Retinal pigment epithelial cell (primary cell): ENCODE data around the gene ITSN2.
"Not testable (repeated sequence)": the region's sequence is repeated elsewhere in the genome, so short reads cannot be mapped to it uniquely, and the experiment has no call there.

ENCODE experiments used
- DNase-seq: peaks from one replicate; pipeline ENCODE4 v3.0.0-alpha.2; 2010; ENCODE audit warnings: low read depth
- H3K4me3 ChIP-seq: 2 replicates; pipeline ENCODE4 v1.5.1; 2011; ENCODE audit warnings: mild to moderate bottlenecking, low read length, control low read depth, moderate library complexity
- TF ChIP-seq, protein P1 (sequence below): conservative IDR thresholded peaks from 2 replicates; pipeline ENCODE4 v1.5.1; 2011; ENCODE audit warnings: low read depth, low read length, control low read depth, inconsistent platforms

The ITSN2 gene

DNA sequence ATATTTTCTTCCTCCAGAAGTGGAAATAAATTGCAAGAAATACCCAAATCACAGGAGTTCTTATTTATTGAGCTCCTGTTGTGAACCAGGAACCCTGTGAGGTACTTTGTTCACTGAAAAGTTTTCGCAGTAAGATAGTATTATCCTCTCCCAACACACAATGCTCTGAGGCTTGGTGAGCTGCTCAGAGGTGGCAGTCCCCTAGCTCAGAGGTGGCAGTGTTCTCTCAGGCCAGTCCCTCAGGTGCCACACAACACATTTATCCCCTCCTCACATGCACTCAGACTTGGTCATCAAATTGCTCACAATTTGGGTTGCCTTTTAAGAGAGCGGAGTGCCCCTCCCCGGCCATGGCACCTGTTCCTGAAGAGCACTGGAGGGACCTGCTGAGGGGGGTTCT, 159.5 kb downstream of the ITSN2 start:
- no peak for DNase-seq
- TF ChIP-seq, protein P1, sequence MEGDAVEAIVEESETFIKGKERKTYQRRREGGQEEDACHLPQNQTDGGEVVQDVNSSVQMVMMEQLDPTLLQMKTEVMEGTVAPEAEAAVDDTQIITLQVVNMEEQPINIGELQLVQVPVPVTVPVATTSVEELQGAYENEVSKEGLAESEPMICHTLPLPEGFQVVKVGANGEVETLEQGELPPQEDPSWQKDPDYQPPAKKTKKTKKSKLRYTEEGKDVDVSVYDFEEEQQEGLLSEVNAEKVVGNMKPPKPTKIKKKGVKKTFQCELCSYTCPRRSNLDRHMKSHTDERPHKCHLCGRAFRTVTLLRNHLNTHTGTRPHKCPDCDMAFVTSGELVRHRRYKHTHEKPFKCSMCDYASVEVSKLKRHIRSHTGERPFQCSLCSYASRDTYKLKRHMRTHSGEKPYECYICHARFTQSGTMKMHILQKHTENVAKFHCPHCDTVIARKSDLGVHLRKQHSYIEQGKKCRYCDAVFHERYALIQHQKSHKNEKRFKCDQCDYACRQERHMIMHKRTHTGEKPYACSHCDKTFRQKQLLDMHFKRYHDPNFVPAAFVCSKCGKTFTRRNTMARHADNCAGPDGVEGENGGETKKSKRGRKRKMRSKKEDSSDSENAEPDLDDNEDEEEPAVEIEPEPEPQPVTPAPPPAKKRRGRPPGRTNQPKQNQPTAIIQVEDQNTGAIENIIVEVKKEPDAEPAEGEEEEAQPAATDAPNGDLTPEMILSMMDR, result no peak
- no peak overlapping the region for H3K4me3 ChIP-seq

DNA sequence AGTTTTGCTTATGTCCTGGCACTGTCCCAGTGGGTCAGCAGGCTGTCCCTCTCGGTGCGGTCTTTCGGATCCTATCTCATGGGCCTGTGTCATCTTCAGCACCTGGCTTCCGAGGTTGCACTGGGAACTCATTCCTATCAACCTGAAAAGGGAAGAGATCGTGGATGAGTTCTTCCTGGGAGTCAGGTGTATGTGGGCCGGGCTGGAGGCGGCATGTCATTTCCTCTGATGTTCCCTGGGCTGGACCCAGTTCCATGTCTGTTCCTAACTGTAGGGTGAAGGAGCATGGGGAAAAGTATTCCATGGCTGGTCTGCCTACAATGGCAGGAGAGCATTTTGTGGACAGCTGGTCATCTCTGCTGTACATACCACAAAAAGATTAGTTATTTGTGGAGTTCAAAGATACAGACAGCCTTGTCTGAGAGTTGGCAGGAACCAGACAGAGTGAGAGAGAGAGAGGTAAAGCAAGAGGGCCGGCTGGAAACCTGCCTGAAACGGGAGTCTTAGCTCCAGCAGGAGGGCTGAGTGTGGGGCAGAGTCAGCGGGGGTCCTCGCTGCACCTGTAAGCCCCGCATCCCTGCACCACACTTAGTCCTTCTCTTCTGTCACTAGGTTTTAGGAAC, 160.3 kb downstream of the ITSN2 start:
- TF ChIP-seq, protein P1, result no peak
- DNase-seq, result peak; percentile 7
- H3K4me3 ChIP-seq, result no peak overlapping the region

- DNase-seq, H3K4me3 ChIP-seq: not testable (repeated sequence)
Measured at GRCh38 chr2:24197213-24197612, 163.1 kb downstream of the ITSN2 start.

GRCh38 chr2:24191848-24192247, 168.5 kb downstream of the ITSN2 start:
- TF ChIP-seq, protein P1, result no peak

GRCh38 chr2:24191156-24191555, 169.2 kb downstream of the ITSN2 start:
- TF ChIP-seq, protein P1, result no peak
- no peak for DNase-seq
- H3K4me3 ChIP-seq, result no peak overlapping the region

More at GRCh38 chr2:24191848-24192247, 168.5 kb downstream of the ITSN2 start:
- no peak overlapping the region for H3K4me3 ChIP-seq
- no peak for DNase-seq

DNA sequence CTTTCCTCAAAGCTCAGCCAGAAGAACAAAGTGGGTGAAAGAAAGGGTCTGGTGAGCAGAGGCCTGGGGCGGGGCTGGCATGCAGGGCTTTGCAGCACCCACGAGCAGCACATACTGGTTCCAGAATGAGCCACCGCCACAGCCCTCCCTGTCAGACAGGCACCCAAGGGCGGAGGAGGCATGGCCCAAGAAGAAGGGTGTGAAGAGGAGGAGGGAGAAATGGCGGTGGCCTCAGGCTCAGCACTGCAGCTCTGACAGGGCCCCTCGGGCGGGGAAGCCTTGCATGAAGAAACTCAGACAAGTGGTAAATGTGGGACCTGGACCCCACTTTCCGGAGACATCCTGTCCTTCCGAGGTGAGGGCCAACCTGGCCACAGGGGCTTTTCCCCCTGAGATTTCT, 169.8 kb downstream of the ITSN2 start:
- DNase-seq, result no peak
- TF ChIP-seq, protein P1, result no peak
- no peak overlapping the region for H3K4me3 ChIP-seq

DNA sequence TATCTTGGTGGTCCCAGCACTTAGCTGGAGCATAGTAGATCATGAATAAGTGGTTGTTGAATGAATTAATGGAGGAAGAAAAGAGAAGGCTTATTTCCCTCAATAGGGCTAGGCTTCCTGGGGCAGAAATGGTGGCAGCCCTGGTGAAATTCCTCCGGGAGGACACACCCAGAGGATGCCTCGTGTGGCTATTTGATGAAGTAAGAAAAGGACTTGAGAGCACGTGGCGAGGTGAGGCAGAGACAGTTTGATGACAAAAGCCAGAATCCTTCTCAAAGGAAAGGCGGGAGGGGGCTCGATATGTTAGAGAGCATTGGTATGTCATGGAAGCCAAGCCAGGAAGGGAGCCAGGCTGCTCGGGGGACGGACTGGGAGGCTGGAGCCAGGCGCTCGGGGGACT, 170.8 kb downstream of the ITSN2 start:
- no peak overlapping the region for H3K4me3 ChIP-seq
- TF ChIP-seq, protein P1, result no peak
- no peak for DNase-seq
